Lung (tissue), 12 donors: ENCODE data around the gene CCDC117. TPM values are rescaled to one million over a fixed set of nuclear protein-coding genes. Genes with fewer than 3 reads are reported as not detected.

Experiments used
- ATAC-seq: fragments of 200-7000 bp; cut with Tn5 transposase; one replicate; pipeline ENCODE4 v1.9.1; 2020; ENCODE audit warnings: moderate number of reproducible peaks; ENCODE audit not compliant: insufficient read depth, low FRiP score
- DNase-seq, 3 donors: peaks; one replicate each; pipeline ENCODE4 v3.0.0-alpha.2; 2013 to 2017
- H3K27ac ChIP-seq, 2 donors: one replicate each; pipeline ENCODE4 v1.5.1; 2013; ENCODE audit warnings: mild to moderate bottlenecking in 2 of 2, moderate library complexity in 2 of 2, control low read depth in 1 of 2, inconsistent platforms in 1 of 2, low read depth in 1 of 2, low read length in 1 of 2
- H3K27me3 ChIP-seq, 3 donors: one replicate each; pipeline ENCODE4 v1.5.1; 2013; ENCODE audit warnings: low read length in 2 of 3; ENCODE audit not compliant: control insufficient read depth in 3 of 3, insufficient read depth in 3 of 3
- H3K36me3 ChIP-seq, 4 donors: one replicate each; pipeline ENCODE4 v1.5.1; 2013; ENCODE audit warnings: low read length in 4 of 4, mild to moderate bottlenecking in 1 of 4, moderate library complexity in 1 of 4; ENCODE audit not compliant: control insufficient read depth in 4 of 4, insufficient read depth in 4 of 4
- H3K4me1 ChIP-seq, 5 donors: one replicate each; pipeline ENCODE4 v1.5.1; 2013; ENCODE audit warnings: low read length in 5 of 5, mild to moderate bottlenecking in 2 of 5, moderate library complexity in 1 of 5; ENCODE audit not compliant: control insufficient read depth in 5 of 5, insufficient read depth in 5 of 5
- H3K4me3 ChIP-seq: one replicate; pipeline ENCODE4 v1.5.1; 2013; ENCODE audit warnings: mild to moderate bottlenecking, control low read depth, moderate library complexity
- H3K9ac ChIP-seq, 2 donors: one replicate each; pipeline ENCODE4 v1.5.1; 2013; ENCODE audit warnings: low read length in 2 of 2, control low read depth in 1 of 2; ENCODE audit not compliant: insufficient read depth in 1 of 2
- H3K9me3 ChIP-seq, 4 donors: one replicate each; pipeline ENCODE4 v1.5.1; 2013; ENCODE audit warnings: low read length in 3 of 4, mild to moderate bottlenecking in 1 of 4, moderate library complexity in 1 of 4; ENCODE audit not compliant: control insufficient read depth in 4 of 4, insufficient read depth in 3 of 4
- WGBS, 2 donors: extraction: QIAGEN DNeasy Blood & Tissue Kit; methylation state at CpG; one replicate each; pipeline ENCODE4 v1.1.7; 2013; 5-methylcytosine and 5-hydroxymethylcytosine counted together
- polyA plus RNA-seq, 2 donors: library from polyadenylated mRNA; stranded (reverse); fragments of 200-250 nt; gene quantifications; one replicate each; pipeline ENCODE4 v1.2.1, GENCODE V29; 2013
- total RNA-seq, 2 donors: library from RNA; depleted of rRNA in 1 of 2; stranded (reverse); fragments of >200 nt in 1 of 2; gene quantifications; one replicate each; pipeline ENCODE4 v1.2.1, GENCODE V29; 2014 to 2021
- TF ChIP-seq, protein P1 (sequence below): IDR thresholded peaks from 2 replicates; pipeline ENCODE4 v1.5.1; 2012; ENCODE audit warnings: mild to moderate bottlenecking; ENCODE audit errors: control extremely low read depth, extremely low read depth
- donor health status: control.
- donor health status: control.
- donor health status: Bipolar disorder and iron deficiency.
- donor health status: healthy.
- donor health status: DM: yes; HTN: yes; CAD: no.

The CCDC117 gene
- total and polyA plus RNA-seq, 4 donors = 7.8 to 29.2 (median 16.4) TPM

- TF ChIP-seq, protein P1, sequence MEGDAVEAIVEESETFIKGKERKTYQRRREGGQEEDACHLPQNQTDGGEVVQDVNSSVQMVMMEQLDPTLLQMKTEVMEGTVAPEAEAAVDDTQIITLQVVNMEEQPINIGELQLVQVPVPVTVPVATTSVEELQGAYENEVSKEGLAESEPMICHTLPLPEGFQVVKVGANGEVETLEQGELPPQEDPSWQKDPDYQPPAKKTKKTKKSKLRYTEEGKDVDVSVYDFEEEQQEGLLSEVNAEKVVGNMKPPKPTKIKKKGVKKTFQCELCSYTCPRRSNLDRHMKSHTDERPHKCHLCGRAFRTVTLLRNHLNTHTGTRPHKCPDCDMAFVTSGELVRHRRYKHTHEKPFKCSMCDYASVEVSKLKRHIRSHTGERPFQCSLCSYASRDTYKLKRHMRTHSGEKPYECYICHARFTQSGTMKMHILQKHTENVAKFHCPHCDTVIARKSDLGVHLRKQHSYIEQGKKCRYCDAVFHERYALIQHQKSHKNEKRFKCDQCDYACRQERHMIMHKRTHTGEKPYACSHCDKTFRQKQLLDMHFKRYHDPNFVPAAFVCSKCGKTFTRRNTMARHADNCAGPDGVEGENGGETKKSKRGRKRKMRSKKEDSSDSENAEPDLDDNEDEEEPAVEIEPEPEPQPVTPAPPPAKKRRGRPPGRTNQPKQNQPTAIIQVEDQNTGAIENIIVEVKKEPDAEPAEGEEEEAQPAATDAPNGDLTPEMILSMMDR = no peak
- H3K27ac ChIP-seq = no peak overlapping the region
- H3K4me1 ChIP-seq = peaks cover 3 to 21% (median 8%) of the 10 kb centered on the region in 5 donors
- no peaks in the 10 kb centered on the region for H3K27me3 ChIP-seq
- no peak overlapping the region for H3K9ac ChIP-seq
- DNase-seq (no peak), ATAC-seq (no peak)
- no peak overlapping the region for H3K4me3 ChIP-seq
- H3K9me3 ChIP-seq = no peaks in the 10 kb centered on the region
- peaks cover 0 to 3% (median 0%) of the 10 kb centered on the region in 4 donors for H3K36me3 ChIP-seq
- WGBS, 2 donors = 77 to 81% methylated on average over 6 of the region's 6 CpGs
These were observed 43.2 kb downstream of the CCDC117 start for GRCh38 chr22:28815729-28816128.

GRCh38 chr22:28817064-28817463, 44.6 kb downstream of the CCDC117 start:
- 89 to 93% methylated on average over 1 to 2 of the region's 2 CpGs for WGBS, 2 donors
- no peak overlapping the region for H3K4me3 ChIP-seq
- peaks cover 3 to 16% (median 8%) of the 10 kb centered on the region in 5 donors for H3K4me1 ChIP-seq
- no peak overlapping the region for H3K9ac ChIP-seq
- TF ChIP-seq, protein P1 = no peak
- no peaks in the 10 kb centered on the region for H3K27me3 ChIP-seq
- H3K36me3 ChIP-seq = peaks cover 0 to 3% (median 0%) of the 10 kb centered on the region in 4 donors
- DNase-seq = no peak
- no peak overlapping the region for H3K27ac ChIP-seq
- no peak for ATAC-seq
- H3K9me3 ChIP-seq = no peaks in the 10 kb centered on the region

- Histone ChIP-seq H3K27me3 (no peaks in the 10 kb centered on the region), H3K27ac (peak overlapping the region in 1 of 2 donors; percentile 90), H3K36me3 (peaks cover 0 to 3% (median 0%) of the 10 kb centered on the region in 4 donors), H3K9ac (peak overlapping the region in 1 of 2 donors; percentile 14), H3K4me1 (peaks cover 3 to 12% (median 8%) of the 10 kb centered on the region in 5 donors), H3K9me3 (no peaks in the 10 kb centered on the region), H3K4me3 (no peak overlapping the region)
- ATAC-seq (peak; percentile 54), DNase-seq (peak; percentile 73 to 85 (median 73))
- TF ChIP-seq, protein P1 = no peak
- 71 to 78% methylated on average over 14 of the region's 14 CpGs for WGBS, 2 donors
These were observed 45.7 kb downstream of the CCDC117 start for GRCh38 chr22:28817919-28818859.
